CD4-positive, alpha-beta T cell treated with Interleukin-2 at 100 ng/mL for 4 hours (primary cell): ENCODE measurements around the gene COL2A1.

ENCODE experiments used
- DNase-seq: peaks from one replicate; pipeline ENCODE4 v3.0.0-alpha.2; 2020; ENCODE audit warnings: low spot score

Gene COL2A1

GRCh38 chr12:48030173-48030650 lies 25.9 kb upstream of the COL2A1 start:
- DNase-seq: no peak

- no peak for DNase-seq
Observed at GRCh38 chr12:48029491-48030172, 25.4 kb upstream of the COL2A1 start.

- no peak for DNase-seq
Observed at GRCh38 chr12:48028541-48029431, 24.5 kb upstream of the COL2A1 start.

- DNase-seq: no peak
Observed at GRCh38 chr12:48027183-48028002, 23.1 kb upstream of the COL2A1 start.

- no peak for DNase-seq
Observed at GRCh38 chr12:48026060-48026827, 22.0 kb upstream of the COL2A1 start.

GRCh38 chr12:48025281-48025680 lies 21.0 kb upstream of the COL2A1 start:
- DNase-seq: no peak

- DNase-seq: no peak
Observed at GRCh38 chr12:48024735-48025134, 20.5 kb upstream of the COL2A1 start.

- DNase-seq: no peak
Observed at GRCh38 chr12:48023386-48023785, 19.1 kb upstream of the COL2A1 start.

- no peak for DNase-seq
Observed at GRCh38 chr12:48022676-48023385, 18.6 kb upstream of the COL2A1 start.

GRCh38 chr12:48022180-48022521 lies 17.9 kb upstream of the COL2A1 start:
- no peak for DNase-seq

GRCh38 chr12:48021485-48022179 lies 17.4 kb upstream of the COL2A1 start:
- no peak for DNase-seq

GRCh38 chr12:48019639-48020265 lies 15.5 kb upstream of the COL2A1 start:
- no peak for DNase-seq

GRCh38 chr12:48018618-48018995 lies 14.3 kb upstream of the COL2A1 start:
- DNase-seq: no peak

GRCh38 chr12:48017921-48018617 lies 13.8 kb upstream of the COL2A1 start:
- DNase-seq: no peak

- DNase-seq: no peak
Observed at GRCh38 chr12:48017496-48017895, 13.2 kb upstream of the COL2A1 start.

GRCh38 chr12:48016373-48017020 lies 12.2 kb upstream of the COL2A1 start:
- no peak for DNase-seq

- DNase-seq: no peak
Observed at GRCh38 chr12:48015954-48016353, 11.7 kb upstream of the COL2A1 start.

GRCh38 chr12:48015129-48015528 lies 10.9 kb upstream of the COL2A1 start:
- DNase-seq: no peak

GRCh38 chr12:48013287-48013686 lies 9.0 kb upstream of the COL2A1 start:
- no peak for DNase-seq
